A549 (cell line): ENCODE measurements around the gene TCEA3.

Experiments
- CBX8 ChIP-seq: fragments of 200-600 bp; sonication (generic); IDR thresholded peaks from 2 replicates; pipeline ENCODE4 v1.6.1; 2016
- CTCF ChIP-seq: fragments of >200 bp; sonication (Bioruptor Twin); formaldehyde crosslinking; IDR thresholded peaks from 3 replicates; pipeline ENCODE4 v1.5.1; 2016
- EP300 ChIP-seq, 2 experiments: fragments of >200 bp; sonication (Bioruptor Twin); formaldehyde crosslinking; IDR thresholded peaks; 2 replicates in 1 of 2; 3 replicates in 1 of 2; pipeline ENCODE4 v1.6.1; 2016 to 2017
- ESRRA ChIP-seq: fragments of 150-350 bp; IDR thresholded peaks from 2 replicates; pipeline ENCODE4 v1.6.1; 2014; ENCODE audit warnings: mild to moderate bottlenecking, low read length, borderline replicate concordance
- HDAC2 ChIP-seq: fragments of 200-600 bp; sonication (generic); IDR thresholded peaks from 2 replicates; pipeline ENCODE4 v1.6.1; 2016
- MAZ ChIP-seq: fragments of 150-350 bp; IDR thresholded peaks from 2 replicates; pipeline ENCODE4 v1.6.1; 2014; ENCODE audit warnings: antibody characterized with exemption, low read depth, low read length, borderline replicate concordance
- NFE2L2 ChIP-seq: fragments of 150-350 bp; conservative IDR thresholded peaks from 2 replicates; pipeline ENCODE4 v1.6.1; 2014; ENCODE audit warnings: low read length
- POLR2A ChIP-seq: IDR thresholded peaks from 2 replicates; pipeline ENCODE4 v1.6.1; 2012; ENCODE audit warnings: mild to moderate bottlenecking, low read length
- REST ChIP-seq: fragments of 200-600 bp; sonication (generic); IDR thresholded peaks from 2 replicates; pipeline ENCODE4 v1.6.1; 2016; ENCODE audit warnings: antibody characterized with exemption, mild to moderate bottlenecking, moderate library complexity

GRCh38 chr1:23354245-23354644, 70.3 kb downstream of the TCEA3 start:
- TF ChIP-seq HDAC2 (no peak), CTCF (no peak), EP300 (IDR thresholded peaks at IDR 0.05) (no peak), MAZ (no peak), ESRRA (no peak), NFE2L2 (no peak), CBX8 (no peak), POLR2A (no peak), REST (no peak)
